Common myeloid progenitor, CD34-positive (primary cell): Measurements from ENCODE around the gene OXA1L.
"Not testable (repeated sequence)": the region's sequence is repeated elsewhere in the genome, so short reads cannot be mapped to it uniquely, and the experiment has no call there.

Experiments
- CTCF ChIA-PET: fragments of 350-600 bp; sonication (Branson Sonifier 250); formaldehyde crosslinking; loops from one replicate; lab custom pipeline; 2021; ENCODE audit warnings: antibody characterized with exemption; lab: Charles Lee
- POLR2A ChIA-PET: fragments of 350-600 bp; sonication (Branson Sonifier 250); formaldehyde crosslinking; loops from one replicate; lab custom pipeline; 2021; ENCODE audit warnings: antibody characterized with exemption; lab: Charles Lee
- DNase-seq, 3 donors: peaks; one replicate each; pipeline versions ENCODE4 v3.0.0 to v3.0.0-alpha.2; 2013
- H3K27ac ChIP-seq, 2 experiments: 1 replicate in 1 of 2; 2 replicates in 1 of 2; pipeline ENCODE4 v1.7.0; 2013; ENCODE audit warnings: inconsistent platforms in 2 of 2, low read length in 2 of 2, mild to moderate bottlenecking in 2 of 2, low read depth in 1 of 2, moderate library complexity in 1 of 2; ENCODE audit not compliant: severe bottlenecking in 2 of 2, insufficient read depth in 1 of 2, poor library complexity in 1 of 2
- H3K27me3 ChIP-seq, 5 experiments: replicated peaks in 2 of 5; 1 replicate in 3 of 5; 2 replicates in 2 of 5; pipeline versions ENCODE4 v1.6.1 to v1.7.0; 2013; ENCODE audit warnings: low read length in 4 of 5, mild to moderate bottlenecking in 2 of 5, moderate library complexity in 2 of 5, inconsistent platforms in 1 of 5; ENCODE audit not compliant: insufficient read depth in 5 of 5, control insufficient read depth in 4 of 5
- H3K36me3 ChIP-seq, 4 experiments: 1 replicate in 2 of 4; 2 replicates in 2 of 4; pipeline versions ENCODE4 v1.6.1 to v1.7.0; 2013; ENCODE audit warnings: low read length in 3 of 4, control low read depth in 1 of 4, mild to moderate bottlenecking in 1 of 4; ENCODE audit not compliant: control insufficient read depth in 4 of 4, insufficient read depth in 4 of 4
- H3K4me1 ChIP-seq, 4 experiments: 1 replicate in 3 of 4; 2 replicates in 1 of 4; pipeline versions ENCODE4 v1.6.1 to v1.7.1; 2013; ENCODE audit warnings: low read length in 3 of 4, mild to moderate bottlenecking in 3 of 4, control low read depth in 1 of 4, inconsistent platforms in 1 of 4, moderate library complexity in 1 of 4; ENCODE audit not compliant: control insufficient read depth in 4 of 4, insufficient read depth in 4 of 4; ENCODE audit errors: control extremely low read depth in 1 of 4
- H3K4me3 ChIP-seq, 7 experiments: 1 replicate in 4 of 7; 2 replicates in 3 of 7; pipeline versions ENCODE4 v1.5.1 to v1.7.0; 2013; ENCODE audit warnings: mild to moderate bottlenecking in 7 of 7, low read length in 6 of 7, moderate library complexity in 6 of 7, inconsistent platforms in 2 of 7, low read depth in 2 of 7, control low read depth in 1 of 7; ENCODE audit not compliant: insufficient read depth in 4 of 7, control insufficient read depth in 1 of 7; ENCODE audit errors: extremely low read depth in 1 of 7
- H3K9me3 ChIP-seq, 5 experiments: 1 replicate in 4 of 5; 2 replicates in 1 of 5; pipeline versions ENCODE4 v1.6.1 to v1.7.1; 2013; ENCODE audit warnings: low read length in 4 of 5, mild to moderate bottlenecking in 2 of 5, inconsistent platforms in 1 of 5, low read depth in 1 of 5, moderate library complexity in 1 of 5; ENCODE audit not compliant: control insufficient read depth in 4 of 5, insufficient read depth in 2 of 5; ENCODE audit errors: control extremely low read depth in 1 of 5
- WGBS: methylation state at CpG from one replicate; pipeline ENCODE4 v1.1.5; 2013; ENCODE audit not compliant: insufficient coverage; 5-methylcytosine and 5-hydroxymethylcytosine counted together

OXA1L gene

DNA sequence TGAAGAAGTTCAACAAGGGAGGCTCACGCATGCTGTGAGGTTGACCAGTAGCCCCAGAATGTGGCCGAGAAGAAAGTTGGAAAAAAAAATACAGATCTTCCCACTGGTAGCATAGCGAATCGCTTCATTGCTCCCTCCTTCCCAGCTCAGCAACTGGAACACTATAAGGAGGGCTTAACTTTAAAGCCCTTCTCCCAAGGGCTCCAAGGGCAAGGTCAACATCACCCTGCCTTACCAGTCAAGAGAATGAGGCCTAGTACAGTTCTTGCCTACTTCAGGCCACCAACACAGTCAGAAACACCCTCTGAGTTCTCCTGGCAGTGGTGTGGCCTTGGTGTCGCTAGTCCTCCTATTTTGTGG lies 14.4 kb downstream of the OXA1L start:
- CTCF ChIA-PET, result interaction anchor here (0.9 to 1.2 kb wide), 2 partner anchors 36 to 66 kb away, joined by 3 read pairs; no protein-coding TSS in a partner anchor
- DNase-seq, result no peak
- no peaks in the 10 kb centered on the region for H3K9me3 ChIP-seq
- no peak overlapping the region for H3K4me3 ChIP-seq
- WGBS, result 100% methylated on average over 3 of the region's 5 CpGs
- POLR2A ChIA-PET, result no interaction called here
- no peaks in the 10 kb centered on the region for H3K27me3 ChIP-seq
- H3K36me3 ChIP-seq, result peaks cover 0 to under 1% (median 0%) of the 10 kb centered on the region in 4 experiments
- H3K4me1 ChIP-seq, result peaks cover 0 to 16% (median 2%) of the 10 kb centered on the region in 4 experiments
- no peak overlapping the region for H3K27ac ChIP-seq

DNA sequence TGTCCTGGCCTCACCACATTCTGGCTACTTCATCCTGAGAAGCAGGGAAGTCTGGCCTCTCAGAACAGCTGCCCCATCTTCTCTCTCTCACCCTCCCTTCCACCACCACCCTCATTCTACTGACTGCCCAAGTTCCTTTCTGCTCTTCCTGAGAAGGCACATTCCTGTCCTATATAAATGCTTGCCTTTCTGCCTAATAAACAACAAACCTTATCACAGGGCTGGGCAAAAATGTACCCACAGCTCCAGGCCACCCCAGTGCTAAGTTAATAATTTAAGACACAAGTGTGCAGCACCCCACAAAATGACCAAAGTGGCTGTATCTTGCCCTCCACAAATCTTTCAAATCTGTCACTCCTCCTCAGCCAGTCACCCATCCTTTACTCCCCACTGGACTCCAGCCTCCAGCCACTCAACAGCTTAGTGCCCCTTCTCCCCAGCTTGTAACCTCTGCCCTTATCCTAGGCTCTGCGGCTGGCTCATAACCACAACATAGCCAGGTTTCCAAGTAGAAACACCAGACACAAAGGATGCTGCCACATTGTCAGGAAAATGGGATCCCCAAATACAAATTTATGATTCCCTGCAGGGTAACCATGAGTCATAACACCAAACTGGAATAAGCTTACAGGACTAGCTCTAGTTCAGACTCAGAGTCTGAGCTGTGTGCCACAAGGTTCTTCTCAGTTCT lies 15.0 kb downstream of the OXA1L start:
- Histone ChIP-seq H3K4me1 (peaks cover 0 to 16% (median 2%) of the 10 kb centered on the region in 4 experiments), H3K27me3 (no peaks in the 10 kb centered on the region), H3K9me3 (no peaks in the 10 kb centered on the region), H3K4me3 (no peak overlapping the region), H3K27ac (no peak overlapping the region), H3K36me3 (no peaks in the 10 kb centered on the region)
- CTCF ChIA-PET, result interaction anchor here (0.9 to 1.2 kb wide), 3 partner anchors 10 to 65 kb away, joined by 3 read pairs; no protein-coding TSS in a partner anchor
- no peak for DNase-seq
- WGBS, result 50% methylated on average over 1 of the region's 1 CpG
- POLR2A ChIA-PET, result no interaction called here

- POLR2A ChIA-PET, result no interaction called here
Observed at GRCh38 chr14:22786685-22787084, 20.2 kb downstream of the OXA1L start.

GRCh38 chr14:22791301-22791700 lies 24.8 kb downstream of the OXA1L start:
- CTCF ChIA-PET, result interaction anchor here (1.2 to 1.6 kb wide), 4 partner anchors 9 to 221 kb away, joined by 3 to 5 read pairs (median 4); no protein-coding TSS in a partner anchor

More at GRCh38 chr14:22786685-22787084, 20.2 kb downstream of the OXA1L start:
- CTCF ChIA-PET, result no interaction called here
- H3K27ac ChIP-seq, result no peak overlapping the region
- H3K9me3 ChIP-seq, result no peaks in the 10 kb centered on the region
- WGBS, result 100% methylated on average over 1 of the region's 4 CpGs
- H3K36me3 ChIP-seq, result no peaks in the 10 kb centered on the region
- no peaks in the 10 kb centered on the region for H3K27me3 ChIP-seq
- H3K4me1 ChIP-seq, result peaks cover 0 to 23% (median 5%) of the 10 kb centered on the region in 4 experiments
- no peak for DNase-seq
- no peak overlapping the region for H3K4me3 ChIP-seq

GRCh38 chr14:22792158-22792557 lies 25.7 kb downstream of the OXA1L start:
- DNase-seq, result no peak
- ChIA-PET CTCF (interaction anchor here (0.8 to 1.2 kb wide), 2 partner anchors 9 to 10 kb away, joined by 3 read pairs; no protein-coding TSS in a partner anchor), POLR2A (no interaction called here)
- H3K9me3 ChIP-seq, result no peaks in the 10 kb centered on the region
- WGBS, result 100% methylated on average over 1 of the region's 2 CpGs
- H3K4me1 ChIP-seq, result peaks cover 0 to 17% (median 3%) of the 10 kb centered on the region in 4 experiments
- H3K27me3 ChIP-seq, result no peaks in the 10 kb centered on the region
- H3K36me3 ChIP-seq, result no peaks in the 10 kb centered on the region
- H3K27ac ChIP-seq, result no peak overlapping the region
- no peak overlapping the region for H3K4me3 ChIP-seq

More at GRCh38 chr14:22791301-22791700, 24.8 kb downstream of the OXA1L start:
- Histone ChIP-seq H3K27me3 (no peaks in the 10 kb centered on the region), H3K4me1 (peaks cover 0 to 17% (median 3%) of the 10 kb centered on the region in 4 experiments), H3K27ac (no peak overlapping the region), H3K36me3 (no peaks in the 10 kb centered on the region), H3K4me3 (no peak overlapping the region), H3K9me3 (no peaks in the 10 kb centered on the region)
- 100% methylated on average over 3 of the region's 3 CpGs for WGBS
- POLR2A ChIA-PET, result no interaction called here
- DNase-seq, result no peak

DNA sequence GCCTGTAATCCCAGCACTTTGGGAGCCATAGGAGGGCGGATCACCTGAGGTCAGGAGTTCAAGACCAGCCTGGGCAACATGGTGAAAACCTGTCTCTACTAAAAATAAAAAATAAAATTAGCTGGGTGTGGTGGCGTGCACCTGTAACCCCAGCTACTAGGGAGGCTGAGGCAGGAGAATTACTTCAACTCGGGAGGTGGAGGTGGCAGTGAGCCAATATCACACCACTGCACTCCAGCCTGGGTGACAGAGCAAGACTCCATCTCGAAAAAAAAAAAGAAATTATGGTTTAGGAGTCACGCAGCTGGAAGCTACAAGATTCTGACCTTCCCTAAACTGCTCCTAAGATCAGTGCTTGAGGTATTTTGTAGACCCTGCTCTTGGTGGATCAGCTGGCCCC lies 27.1 kb downstream of the OXA1L start:
- CTCF ChIA-PET, H3K4me3 ChIP-seq, H3K36me3 ChIP-seq, DNase-seq, H3K27ac ChIP-seq, H3K27me3 ChIP-seq, H3K9me3 ChIP-seq: not testable (repeated sequence)
- POLR2A ChIA-PET, result interaction anchor here (0.6 kb wide), 1 partner anchor 236 kb away, joined by 7 read pairs; no protein-coding TSS in a partner anchor
- H3K4me1 ChIP-seq, result peaks cover 0 to 21% (median 3%) of the 10 kb centered on the region in 4 experiments
- whole genome bisulfite sequencing, result 92% methylated on average over 5 of the region's 5 CpGs

DNA sequence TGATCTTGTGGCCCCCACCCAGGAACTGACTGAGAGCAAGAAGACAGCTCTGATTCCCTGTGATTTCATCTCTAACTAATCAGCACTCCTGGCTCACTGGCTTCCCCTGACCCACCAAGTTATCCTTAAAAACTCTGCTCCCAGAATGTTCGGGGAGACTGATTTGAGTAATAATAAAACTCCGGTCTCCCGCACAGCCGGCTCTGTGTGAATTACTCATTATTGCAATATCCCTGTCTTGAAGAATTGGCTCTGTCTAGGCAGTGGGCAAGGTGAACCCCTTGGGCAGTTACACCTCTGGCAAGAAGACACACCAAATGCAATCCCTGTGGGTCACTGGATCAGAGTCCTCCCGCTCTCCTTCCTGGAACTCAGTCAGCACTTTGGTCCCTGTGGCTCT lies 27.5 kb downstream of the OXA1L start:
- WGBS, result 79% methylated on average over 5 of the region's 5 CpGs
- H3K4me1 ChIP-seq, result peaks cover 0 to 21% (median 3%) of the 10 kb centered on the region in 4 experiments
- DNase-seq, result no peak
- no peaks in the 10 kb centered on the region for H3K36me3 ChIP-seq
- peaks cover 0 to 2% (median 0%) of the 10 kb centered on the region in 5 experiments for H3K27me3 ChIP-seq
- no peaks in the 10 kb centered on the region for H3K9me3 ChIP-seq
- POLR2A ChIA-PET, result interaction anchor here (0.6 kb wide), 1 partner anchor 235 kb away, joined by 7 read pairs; no protein-coding TSS in a partner anchor
- no peak overlapping the region for H3K4me3 ChIP-seq
- H3K27ac ChIP-seq, result no peak overlapping the region
- CTCF ChIA-PET, result no interaction called here
